ENCODE results near the gene PSMC2.

Gene PSMC2

GRCh38 chr7:103347507-103348267 is at the start of gene PSMC2:
Gene PSMC2 (plus strand): TSS chr7:103347643. CDS start chr7:103347712, 69 bp downstream.
- peak; percentile 84 for DNase-seq

GRCh38 chr7:103297837-103298179 is 49.6 kb upstream of the PSMC2 start:
- DNase-seq, result no peak

- DNase-seq, result no peak
Measured at GRCh38 chr7:103299660-103300059, 47.8 kb upstream of the PSMC2 start.

- no peak for DNase-seq
Measured at GRCh38 chr7:103301441-103301840, 46.0 kb upstream of the PSMC2 start.

- DNase-seq, result no peak
Measured at GRCh38 chr7:103307503-103308231, 39.8 kb upstream of the PSMC2 start.

GRCh38 chr7:103314852-103315251 is 32.6 kb upstream of the PSMC2 start:
- no peak for DNase-seq

GRCh38 chr7:103316380-103316941 is 31.0 kb upstream of the PSMC2 start:
- DNase-seq, result no peak

GRCh38 chr7:103317009-103317408 is 30.4 kb upstream of the PSMC2 start:
- no peak for DNase-seq

GRCh38 chr7:103325744-103326143 is 21.7 kb upstream of the PSMC2 start:
- DNase-seq, result no peak

GRCh38 chr7:103336761-103337160 is 10.7 kb upstream of the PSMC2 start:
- DNase-seq, result no peak

- DNase-seq, result no peak
Measured at GRCh38 chr7:103338864-103339263, 8.6 kb upstream of the PSMC2 start.

- no peak for DNase-seq
Measured at GRCh38 chr7:103341466-103341865, 6.0 kb upstream of the PSMC2 start.

- no peak for DNase-seq
Measured at GRCh38 chr7:103343332-103343731, 4.1 kb upstream of the PSMC2 start.

- DNase-seq, result no peak
Measured at GRCh38 chr7:103343758-103344452, 3.5 kb upstream of the PSMC2 start.

- DNase-seq, result peak; percentile 92
Measured at GRCh38 chr7:103344453-103345149, 2.8 kb upstream of the PSMC2 start, which contains the start of gene DNAJC2. Gene DNAJC2 (minus strand): TSS chr7:103344767. CDS start chr7:103344622, 145 bp downstream.

- no peak for DNase-seq
Measured at GRCh38 chr7:103346396-103346795, 1.0 kb upstream of the PSMC2 start.

GRCh38 chr7:103348452-103348851 is 1.0 kb downstream of the PSMC2 start:
- no peak for DNase-seq

GRCh38 chr7:103348959-103349358 is 1.5 kb downstream of the PSMC2 start:
- no peak for DNase-seq

- DNase-seq, result no peak
Measured at GRCh38 chr7:103349805-103350204, 2.4 kb downstream of the PSMC2 start.

- no peak for DNase-seq
Measured at GRCh38 chr7:103369432-103369831, 22.0 kb downstream of the PSMC2 start.

GRCh38 chr7:103373866-103374643 is 26.6 kb downstream of the PSMC2 start:
- no peak for DNase-seq
